Fibroblast of the conjunctiva (primary cell): ENCODE measurements around the gene PRSS53.
"Not testable (repeated sequence)": the region's sequence is repeated elsewhere in the genome, so short reads cannot be mapped to it uniquely, and the experiment has no call there.

ENCODE experiments used
- DNase-seq: peaks from one replicate; pipeline ENCODE4 v3.0.0-alpha.2; 2010; ENCODE audit warnings: low read depth

Gene PRSS53

GRCh38 chr16:31117384-31118222 is 28.9 kb upstream of the PRSS53 start, which contains the start of gene KAT8:
KAT8 (plus strand) TSS chr16:31117664; CDS start chr16:31117682, 18 bp downstream.
- peak; percentile 95 for DNase-seq

- DNase-seq, result no peak
Measured at GRCh38 chr16:31114468-31114867, 25.7 kb upstream of the PRSS53 start.

GRCh38 chr16:31113121-31114120 is 24.7 kb upstream of the PRSS53 start:
- DNase-seq, result no peak

- no peak for DNase-seq
Measured at GRCh38 chr16:31112711-31113110, 24.0 kb upstream of the PRSS53 start.

- DNase-seq, result no peak
Measured at GRCh38 chr16:31111881-31112466, 23.2 kb upstream of the PRSS53 start.

GRCh38 chr16:31110106-31111034 is 21.6 kb upstream of the PRSS53 start:
- no peak for DNase-seq

- no peak for DNase-seq
Measured at GRCh38 chr16:31109622-31110021, 20.9 kb upstream of the PRSS53 start.

- no peak for DNase-seq
Measured at GRCh38 chr16:31108794-31109558, 20.2 kb upstream of the PRSS53 start.

GRCh38 chr16:31108035-31108793 is 19.5 kb upstream of the PRSS53 start, which contains the start of gene BCKDK:
BCKDK (plus strand) TSS chr16:31108386; CDS start chr16:31109224, 838 bp downstream.
- peak; percentile 45 for DNase-seq

GRCh38 chr16:31107465-31107867 is 18.7 kb upstream of the PRSS53 start:
- DNase-seq, result no peak

- no peak for DNase-seq
Measured at GRCh38 chr16:31106509-31107464, 18.0 kb upstream of the PRSS53 start.

GRCh38 chr16:31105677-31106213 is 17.0 kb upstream of the PRSS53 start:
- peak; percentile 31 for DNase-seq

GRCh38 chr16:31100876-31101641 is 12.3 kb upstream of the PRSS53 start:
- DNase-seq, result not testable (repeated sequence)

- DNase-seq, result no peak
Measured at GRCh38 chr16:31099860-31100638, 11.3 kb upstream of the PRSS53 start.

- DNase-seq, result peak; percentile 96
Measured at GRCh38 chr16:31094424-31095120, 5.8 kb upstream of the PRSS53 start, which contains the start of gene VKORC1. VKORC1 (minus strand) TSS chr16:31094797; CDS start chr16:31094729, 68 bp downstream.

GRCh38 chr16:31094088-31094423 is 5.3 kb upstream of the PRSS53 start:
- DNase-seq, result no peak
